Thoracic aorta (tissue), 2 donors: ENCODE results near the gene CARD14. TPM values are rescaled to one million over a fixed set of nuclear protein-coding genes. Genes with fewer than 3 reads are reported as not detected.

ENCODE experiments used
- ATAC-seq: fragments of 150-250 bp; one replicate; pipeline ENCODE4 v1.8.0; 2017; ENCODE audit warnings: low read depth; ENCODE audit not compliant: insufficient number of reproducible peaks, low FRiP score
- DNase-seq: peaks from one replicate; pipeline ENCODE4 v3.0.0-alpha.2; 2020; ENCODE audit warnings: low spot score
- H3K27ac ChIP-seq, 2 donors: fragments of 200-600 bp; sonication (generic); 1 replicate in 1 of 2; 2 replicates in 1 of 2; pipeline ENCODE4 v1.5.1; 2016; ENCODE audit warnings: mild to moderate bottlenecking in 2 of 2, moderate library complexity in 2 of 2
- H3K27me3 ChIP-seq: fragments of 200-600 bp; sonication (generic); replicated peaks from 2 replicates; pipeline ENCODE4 v1.6.0; 2016; ENCODE audit warnings: mild to moderate bottlenecking; ENCODE audit not compliant: insufficient read depth
- H3K36me3 ChIP-seq: fragments of 200-600 bp; sonication (generic); one replicate; pipeline ENCODE4 v1.5.1; 2016
- H3K4me1 ChIP-seq, 2 donors: fragments of 200-600 bp; sonication (generic); 1 replicate in 1 of 2; 2 replicates in 1 of 2; pipeline versions ENCODE4 v1.5.1 to v1.6.0; 2016; ENCODE audit warnings: low read depth in 2 of 2, mild to moderate bottlenecking in 1 of 2; ENCODE audit not compliant: control insufficient read depth in 1 of 2
- H3K4me3 ChIP-seq: fragments of 200-600 bp; sonication (generic); 2 replicates; pipeline ENCODE4 v1.5.1; 2016; ENCODE audit warnings: mild to moderate bottlenecking
- H3K9me3 ChIP-seq: fragments of 200-600 bp; sonication (generic); 2 replicates; pipeline ENCODE4 v1.5.1; 2016
- CTCF ChIP-seq: fragments of 200-600 bp; sonication (generic); IDR thresholded peaks from one replicate; pipeline ENCODE4 v1.5.1; 2019; ENCODE audit warnings: antibody characterized with exemption
- total RNA-seq, 2 donors: library from RNA; depleted of rRNA; stranded (reverse); fragments of >200 nt; gene quantifications; one replicate each; pipeline versions ENCODE4 v1.1.0 to v1.2.3, GENCODE V29; 2016

Gene CARD14
- total RNA-seq, 2 donors from 2014 or later = not detected

DNA sequence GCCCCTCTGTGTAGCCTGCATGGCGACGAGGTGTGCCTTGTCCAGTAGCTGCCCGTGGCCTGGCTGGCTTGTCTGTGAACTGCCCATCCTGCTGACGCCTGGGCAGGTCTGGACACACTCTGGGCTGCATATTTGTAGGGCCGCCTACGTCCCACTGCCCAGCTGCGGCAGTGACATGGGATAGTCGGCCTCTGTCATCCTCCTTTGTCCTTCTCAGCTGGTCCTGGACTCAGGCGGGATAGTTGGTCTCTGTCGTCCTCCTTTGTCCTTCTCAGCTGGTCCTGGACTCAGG lies 14.5 kb downstream of the CARD14 start:
- ATAC-seq (no peak), DNase-seq (no peak)
- Histone ChIP-seq H3K4me1 (peaks cover 0 to 4% of the 10 kb centered on the region in 2 donors), H3K4me3 (no peak overlapping the region), H3K36me3 (no peaks in the 10 kb centered on the region), H3K27me3 (no peaks in the 10 kb centered on the region), H3K9me3 (no peaks in the 10 kb centered on the region), H3K27ac (no peak overlapping the region)
- TF ChIP-seq CTCF = no peak

DNA sequence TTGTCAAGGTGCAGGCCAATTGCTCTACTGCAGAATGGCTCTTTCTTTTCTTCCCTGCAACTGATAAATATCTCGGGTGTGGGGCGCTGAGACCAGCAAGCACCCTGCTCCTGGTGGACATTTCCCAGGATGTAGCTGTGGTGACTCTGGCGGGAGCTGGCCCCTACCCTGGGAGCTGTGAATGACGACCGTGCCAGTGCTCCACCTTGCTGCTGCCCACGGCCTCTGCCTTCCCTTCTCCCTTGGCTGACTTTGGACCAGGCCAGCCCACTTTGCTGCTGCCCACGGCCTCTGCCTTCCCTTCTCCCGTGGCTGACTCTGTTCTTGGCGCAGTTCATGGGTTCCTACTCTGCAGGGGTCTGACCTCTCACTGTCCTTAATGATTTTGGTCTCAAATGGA lies 16.1 kb downstream of the CARD14 start:
- Histone ChIP-seq H3K27me3 (no peaks in the 10 kb centered on the region), H3K27ac (no peak overlapping the region), H3K9me3 (no peaks in the 10 kb centered on the region), H3K4me3 (no peak overlapping the region), H3K36me3 (no peaks in the 10 kb centered on the region), H3K4me1 (peaks cover 0 to 4% of the 10 kb centered on the region in 2 donors)
- ATAC-seq = no peak
- TF ChIP-seq CTCF = no peak
- no peak for DNase-seq

- H3K36me3 ChIP-seq = no peaks in the 10 kb centered on the region
- no peak for TF ChIP-seq CTCF
- H3K27me3 ChIP-seq = no peaks in the 10 kb centered on the region
- no peak overlapping the region for H3K27ac ChIP-seq
- ATAC-seq (no peak), DNase-seq (no peak)
- H3K9me3 ChIP-seq = no peaks in the 10 kb centered on the region
- H3K4me3 ChIP-seq = no peak overlapping the region
- H3K4me1 ChIP-seq = peaks cover 0 to 12% of the 10 kb centered on the region in 2 donors
Observed at GRCh38 chr17:80187090-80187489, 17.3 kb downstream of the CARD14 start.

DNA sequence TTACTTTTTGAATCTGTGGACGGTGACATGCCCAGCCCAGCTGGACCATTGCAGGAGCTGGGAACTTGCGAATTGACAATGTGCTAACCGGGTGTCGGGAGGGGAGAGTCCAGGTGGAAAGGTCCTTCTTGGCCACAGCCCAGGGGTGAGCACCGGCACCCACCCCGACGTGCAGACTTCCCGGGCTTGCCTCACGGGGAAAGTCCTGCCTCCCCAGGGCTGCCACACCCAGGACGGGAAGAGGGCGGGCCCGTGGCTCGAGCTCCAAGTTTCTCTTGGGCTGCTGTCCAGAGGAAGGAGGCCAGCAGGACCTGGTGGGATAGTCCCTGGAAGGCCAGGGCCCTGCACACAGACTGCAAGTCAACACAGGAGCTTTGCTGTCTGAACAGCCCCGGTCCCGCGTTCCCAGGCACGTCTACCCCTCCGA lies 17.7 kb downstream of the CARD14 start:
- Histone ChIP-seq H3K4me1 (peaks cover 0 to 12% of the 10 kb centered on the region in 2 donors), H3K36me3 (no peaks in the 10 kb centered on the region), H3K4me3 (no peak overlapping the region), H3K27ac (no peak overlapping the region), H3K9me3 (no peaks in the 10 kb centered on the region), H3K27me3 (no peaks in the 10 kb centered on the region)
- no peak for ATAC-seq
- no peak for TF ChIP-seq CTCF
- no peak for DNase-seq

DNA sequence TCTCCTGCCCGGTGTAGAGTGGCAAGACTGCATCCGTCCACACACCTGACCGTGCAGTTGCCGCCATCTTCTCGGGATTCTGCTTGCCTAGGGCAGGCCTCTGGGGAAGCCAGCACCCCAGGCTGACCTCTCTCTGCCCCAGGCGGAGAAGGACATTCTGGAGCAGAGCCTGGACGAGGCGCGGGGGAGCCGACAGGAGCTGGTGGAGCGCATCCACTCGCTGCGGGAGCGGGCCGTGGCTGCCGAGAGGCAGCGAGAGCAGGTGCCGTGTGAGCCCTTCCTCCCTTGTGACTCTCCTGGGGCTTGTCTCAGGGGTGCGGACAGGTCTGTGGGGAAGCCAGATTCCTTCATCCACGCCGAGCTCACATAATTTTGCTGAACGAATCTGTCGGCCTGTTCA lies 19.8 kb downstream of the CARD14 start:
- Histone ChIP-seq H3K4me3 (no peak overlapping the region), H3K27ac (no peak overlapping the region), H3K27me3 (no peaks in the 10 kb centered on the region), H3K9me3 (no peaks in the 10 kb centered on the region), H3K36me3 (no peaks in the 10 kb centered on the region), H3K4me1 (peaks cover 0 to 12% of the 10 kb centered on the region in 2 donors)
- no peak for TF ChIP-seq CTCF
- DNase-seq (no peak), ATAC-seq (no peak)
